K562 treated with DMSO at 1 percent for 12 hours (cell line): ENCODE data around the gene USHBP1. TPM values are rescaled to one million over a fixed set of nuclear protein-coding genes. Genes with fewer than 3 reads are reported as not detected.

Source experiments
- total RNA-seq: library from RNA; unstranded; fragments of 300-600 nt; gene quantifications from 2 replicates; pipeline ENCODE4 v1.2.3, GENCODE V29; 2022; ENCODE audit not compliant: insufficient read depth

Gene USHBP1, protein sequence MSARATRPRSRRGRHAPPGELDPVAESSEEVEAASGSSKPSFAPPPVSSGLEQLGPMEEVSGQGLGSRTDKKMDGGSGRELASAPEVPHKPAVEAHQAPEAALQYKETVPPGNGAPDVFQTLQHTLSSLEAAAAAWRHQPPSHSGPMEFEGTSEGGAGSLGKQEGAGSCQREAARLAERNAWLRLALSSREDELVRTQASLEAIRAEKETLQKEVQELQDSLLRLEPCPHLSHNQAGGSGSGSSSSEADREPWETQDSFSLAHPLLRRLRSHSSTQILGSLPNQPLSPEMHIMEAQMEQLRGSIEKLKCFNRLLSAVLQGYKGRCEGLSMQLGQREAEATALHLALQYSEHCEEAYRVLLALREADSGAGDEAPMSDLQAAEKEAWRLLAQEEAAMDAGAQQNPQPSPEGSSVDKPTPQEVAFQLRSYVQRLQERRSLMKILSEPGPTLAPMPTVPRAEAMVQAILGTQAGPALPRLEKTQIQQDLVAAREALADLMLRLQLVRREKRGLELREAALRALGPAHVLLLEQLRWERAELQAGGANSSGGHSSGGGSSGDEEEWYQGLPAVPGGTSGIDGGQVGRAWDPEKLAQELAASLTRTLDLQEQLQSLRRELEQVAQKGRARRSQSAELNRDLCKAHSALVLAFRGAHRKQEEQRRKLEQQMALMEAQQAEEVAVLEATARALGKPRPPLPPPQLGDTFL
- not detected in 2 replicates for total RNA-seq

DNA sequence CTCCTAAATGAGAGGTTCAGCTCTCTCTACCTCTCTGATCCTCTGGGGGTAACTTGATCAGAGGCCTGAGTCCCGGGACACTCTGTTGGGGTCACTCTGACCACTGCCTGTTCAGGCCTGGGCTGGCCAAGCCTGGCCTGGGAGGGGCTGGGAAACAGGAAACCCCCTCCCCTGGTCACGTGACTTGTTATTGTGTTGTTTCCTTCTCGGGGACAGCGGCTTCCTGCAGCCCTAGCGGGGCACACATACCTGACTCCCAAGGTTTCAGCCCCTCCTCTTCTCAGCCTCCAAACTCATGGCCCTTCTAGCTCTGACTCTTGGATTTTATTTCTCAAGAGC lies at the start of gene USHBP1:
USHBP1 (minus strand) TSS at position 105 of the 339 bp plus-strand sequence. CDS start 446 bp downstream, outside the sequence.

DNA sequence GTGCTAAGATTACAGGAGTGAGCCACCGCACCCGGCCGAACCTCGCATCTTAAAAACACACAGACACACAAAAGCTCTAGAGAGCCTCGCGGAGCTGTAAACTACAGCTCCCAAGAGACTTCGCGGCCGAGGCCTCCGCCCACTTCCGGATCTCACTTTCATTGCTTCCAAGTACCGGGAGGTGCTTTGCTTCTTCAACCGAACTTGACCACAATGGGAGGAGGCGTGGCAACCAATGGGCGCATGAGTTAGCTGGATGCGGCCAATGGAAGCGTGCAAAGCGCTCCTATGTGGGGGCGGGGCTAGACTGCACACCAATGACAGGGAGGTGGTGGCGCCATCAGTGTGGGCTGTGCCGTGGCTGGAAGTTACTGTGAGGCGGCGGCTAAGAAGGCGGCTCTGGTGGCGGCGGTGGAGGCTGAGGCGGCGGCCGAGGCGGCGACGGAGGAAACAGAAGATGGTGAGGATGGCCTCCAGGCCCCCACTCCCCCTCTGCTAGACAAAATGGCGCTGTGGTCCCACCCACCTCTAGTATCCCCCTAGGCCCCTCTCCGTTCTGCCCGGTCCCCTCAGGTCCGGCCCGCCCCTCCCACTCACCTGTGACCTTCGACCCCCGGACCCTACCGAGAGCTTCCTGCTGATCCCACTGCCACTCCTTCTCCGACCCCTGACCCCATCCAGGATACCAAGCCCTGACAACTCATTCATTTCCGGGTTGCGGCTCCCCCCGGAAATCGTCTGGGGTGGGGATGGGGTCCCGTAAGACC lies 44.8 kb upstream of the USHBP1 start, which contains the start of gene DDA1:
DDA1 (plus strand) TSS at position 366 of the 767 bp plus-strand sequence; CDS start at position 458, 92 bp downstream.

DNA sequence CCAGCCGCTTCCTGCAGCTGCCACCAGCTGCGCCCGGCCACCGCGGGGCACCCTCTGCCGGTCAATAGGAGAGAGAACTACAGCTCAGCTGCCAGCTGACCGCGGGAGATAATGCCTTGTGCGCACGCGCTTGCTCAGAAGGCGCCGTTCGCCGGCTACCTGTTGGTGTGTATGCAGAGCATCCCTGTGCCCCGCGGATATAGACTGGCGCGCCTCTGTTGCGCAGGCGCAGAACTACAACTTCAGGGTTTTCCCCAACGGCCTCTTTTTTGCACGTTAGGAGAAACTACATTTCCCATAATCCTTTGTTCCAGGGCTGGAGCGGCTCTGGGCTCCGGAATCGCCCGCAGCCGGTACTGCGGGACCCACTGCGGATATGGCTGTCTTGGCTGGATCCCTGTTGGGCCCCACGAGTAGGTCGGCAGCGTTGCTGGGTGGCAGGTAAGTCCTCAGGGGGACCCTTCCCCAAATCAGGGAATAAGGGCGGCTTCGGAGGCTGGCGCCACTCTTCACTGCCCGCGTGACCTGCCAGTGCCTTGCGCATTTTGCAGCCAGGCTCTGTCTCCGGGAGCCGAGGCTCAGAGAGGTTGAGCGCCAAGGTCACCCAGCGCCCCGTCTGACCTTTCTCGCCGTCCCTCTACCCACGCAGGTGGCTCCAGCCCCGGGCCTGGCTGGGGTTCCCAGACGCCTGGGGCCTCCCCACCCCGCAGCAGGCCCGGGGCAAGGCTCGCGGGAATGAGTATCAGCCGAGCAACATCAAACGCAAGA lies 41.2 kb upstream of the USHBP1 start, which contains the start of gene MRPL34:
MRPL34 (plus strand) TSS at position 356 of the 768 bp plus-strand sequence; CDS start at position 377, 21 bp downstream.

DNA sequence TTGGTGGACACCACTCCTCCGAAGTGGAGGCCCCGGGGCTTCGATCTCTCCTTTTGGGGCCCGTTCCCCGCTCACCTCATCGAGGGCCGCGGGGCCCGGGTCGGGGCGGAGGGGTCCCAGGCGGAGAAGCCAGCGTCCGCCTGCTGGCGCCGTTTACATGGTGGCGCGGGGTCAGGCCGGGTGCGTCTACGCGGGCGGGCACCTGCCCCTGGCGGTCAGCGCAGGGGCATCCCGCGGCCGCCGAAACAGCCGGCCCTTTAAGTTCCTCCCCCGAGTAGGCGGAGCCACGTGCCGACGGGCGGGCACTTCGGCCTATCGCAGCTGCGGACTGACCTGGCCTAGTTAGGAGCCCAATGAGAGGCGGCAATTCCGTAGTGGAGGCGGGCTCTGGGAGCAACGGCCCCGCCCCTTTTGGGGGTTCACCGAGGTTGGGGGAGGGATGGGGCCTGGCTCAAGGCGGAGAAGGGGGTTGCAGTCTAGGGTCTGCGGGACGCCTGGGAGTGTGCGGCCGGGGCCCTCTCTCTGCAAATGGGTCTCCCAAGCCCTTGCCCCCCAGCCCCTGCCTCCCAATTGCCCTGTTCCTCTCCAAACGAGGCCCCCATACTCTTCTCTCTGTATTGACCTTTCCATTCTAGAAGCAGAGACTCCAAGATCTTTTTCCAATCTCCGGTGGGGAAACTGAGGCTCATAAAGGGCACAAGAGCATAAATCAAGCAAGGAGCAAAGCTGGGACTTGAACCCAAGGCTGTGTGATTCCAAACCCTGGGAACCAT lies 38.8 kb upstream of the USHBP1 start, which contains the start of gene ABHD8:
ABHD8 (minus strand) TSS at position 259 of the 773 bp plus-strand sequence. CDS start 1,809 bp downstream, outside the sequence.

DNA sequence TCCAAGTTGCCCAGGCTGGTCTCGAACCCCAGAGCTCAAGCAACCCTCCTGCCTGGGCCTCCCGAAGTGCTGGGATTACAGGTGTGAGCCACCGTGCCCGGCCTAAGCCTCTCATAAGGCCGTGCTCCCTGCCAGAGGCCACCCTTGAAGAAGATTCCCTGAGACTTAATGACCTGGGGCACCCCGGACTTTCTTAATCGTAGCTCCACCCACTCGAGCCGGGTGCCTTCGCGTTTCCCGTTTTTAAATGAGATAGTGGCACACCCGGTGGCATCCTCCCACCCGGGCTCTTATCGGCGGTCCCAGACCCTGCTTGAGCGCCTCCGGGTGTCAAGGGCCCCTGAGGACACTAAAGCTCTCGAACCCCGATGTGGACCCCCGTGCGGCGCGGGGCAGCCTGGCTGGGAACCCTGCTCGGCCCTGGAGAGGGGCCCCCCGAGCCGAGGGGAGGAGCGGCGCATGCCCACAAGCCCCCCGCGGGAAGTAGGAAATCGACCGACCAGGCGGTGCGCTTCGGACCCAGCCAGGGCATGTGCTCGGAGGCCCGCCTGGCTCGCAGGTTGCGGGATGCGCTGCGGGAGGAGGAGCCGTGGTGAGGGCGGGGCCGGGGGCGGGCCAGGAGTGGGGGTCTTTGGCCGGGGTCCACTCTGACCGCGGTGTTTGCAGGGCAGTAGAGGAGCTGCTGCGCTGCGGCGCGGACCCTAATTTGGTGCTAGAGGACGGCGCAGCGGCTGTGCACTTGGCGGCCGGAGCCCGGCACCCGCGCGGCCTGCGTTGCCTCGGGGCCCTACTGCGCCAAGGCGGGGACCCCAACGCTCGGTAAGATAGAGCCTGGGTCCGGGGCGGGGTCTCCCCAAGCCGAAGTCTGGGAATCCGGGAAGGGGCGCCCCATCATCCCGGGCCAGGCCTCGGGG lies 17.1 kb upstream of the USHBP1 start, which contains the start of gene ANKLE1:
ANKLE1 (plus strand) TSS at position 511 of the 914 bp plus-strand sequence; CDS start at position 531, 20 bp downstream.

DNA sequence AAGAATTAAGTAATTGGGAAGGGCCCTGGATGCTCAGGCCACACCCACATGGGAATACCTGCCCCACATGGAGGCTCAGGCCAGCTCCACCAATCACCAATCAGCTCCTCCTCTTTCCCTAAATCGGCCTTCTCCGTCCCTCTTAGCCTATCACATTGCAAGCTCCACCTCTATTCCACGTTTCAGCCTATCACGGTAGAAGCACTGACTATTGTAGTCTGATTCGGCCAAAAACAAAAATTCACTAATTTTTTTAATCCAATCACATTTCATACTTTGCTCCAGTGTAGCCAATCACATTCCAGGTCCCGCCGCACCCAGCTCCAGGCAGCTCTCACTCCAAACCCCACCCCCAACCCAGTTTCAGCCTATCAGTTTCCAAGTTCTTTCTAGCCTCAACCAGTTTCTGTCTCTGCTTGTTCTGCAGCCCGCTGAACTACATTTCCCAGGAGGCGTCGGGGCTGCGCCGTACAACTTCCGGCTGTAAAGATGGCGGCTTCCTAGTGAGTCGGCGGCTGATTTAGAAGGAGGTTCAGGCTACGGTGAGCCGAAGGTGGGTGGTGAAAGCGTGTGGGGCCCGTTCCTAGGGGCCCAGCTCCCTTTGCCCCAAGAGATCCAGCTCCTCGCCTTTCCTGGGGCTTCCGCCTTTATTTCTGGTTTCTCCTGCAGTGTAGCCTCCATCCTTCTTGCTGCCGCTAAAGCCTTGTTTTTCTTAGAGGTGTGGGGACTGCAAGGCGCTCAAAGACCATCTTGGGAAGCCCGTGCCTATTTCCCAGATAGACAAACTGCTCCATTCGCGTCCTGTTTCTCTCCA lies 2.6 kb upstream of the USHBP1 start, which contains the start of gene BABAM1:
BABAM1 (plus strand) TSS at position 469 of the 814 bp plus-strand sequence. CDS start 1,364 bp downstream, outside the sequence.

DNA sequence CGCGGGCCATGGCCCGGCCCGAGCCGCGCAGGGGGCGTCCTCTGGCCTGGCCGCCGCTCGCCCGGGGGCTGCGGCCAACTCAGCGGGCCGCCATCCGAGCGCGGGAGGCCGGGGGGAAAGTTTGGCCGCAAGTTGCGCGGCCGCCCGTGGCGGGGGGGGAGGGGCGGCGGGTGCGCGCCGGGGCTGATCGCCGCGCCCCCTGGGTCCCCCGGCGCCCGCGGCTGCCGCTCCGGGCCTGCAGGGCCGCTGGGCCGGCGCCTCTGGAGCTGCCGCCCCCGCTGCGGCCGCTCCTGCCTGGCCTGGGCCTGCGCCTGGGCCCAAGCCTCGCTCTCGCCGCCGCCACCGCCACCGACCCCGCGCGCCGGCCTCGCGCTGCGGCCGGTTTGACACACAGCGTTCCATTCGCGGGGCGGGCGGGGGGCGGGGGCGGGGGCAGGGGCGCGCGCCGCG lies 19.0 kb downstream of the USHBP1 start, which contains the start of gene NR2F6:
NR2F6 (minus strand) TSS at position 385 of the 450 bp plus-strand sequence. CDS start 699 bp downstream, outside the sequence.

DNA sequence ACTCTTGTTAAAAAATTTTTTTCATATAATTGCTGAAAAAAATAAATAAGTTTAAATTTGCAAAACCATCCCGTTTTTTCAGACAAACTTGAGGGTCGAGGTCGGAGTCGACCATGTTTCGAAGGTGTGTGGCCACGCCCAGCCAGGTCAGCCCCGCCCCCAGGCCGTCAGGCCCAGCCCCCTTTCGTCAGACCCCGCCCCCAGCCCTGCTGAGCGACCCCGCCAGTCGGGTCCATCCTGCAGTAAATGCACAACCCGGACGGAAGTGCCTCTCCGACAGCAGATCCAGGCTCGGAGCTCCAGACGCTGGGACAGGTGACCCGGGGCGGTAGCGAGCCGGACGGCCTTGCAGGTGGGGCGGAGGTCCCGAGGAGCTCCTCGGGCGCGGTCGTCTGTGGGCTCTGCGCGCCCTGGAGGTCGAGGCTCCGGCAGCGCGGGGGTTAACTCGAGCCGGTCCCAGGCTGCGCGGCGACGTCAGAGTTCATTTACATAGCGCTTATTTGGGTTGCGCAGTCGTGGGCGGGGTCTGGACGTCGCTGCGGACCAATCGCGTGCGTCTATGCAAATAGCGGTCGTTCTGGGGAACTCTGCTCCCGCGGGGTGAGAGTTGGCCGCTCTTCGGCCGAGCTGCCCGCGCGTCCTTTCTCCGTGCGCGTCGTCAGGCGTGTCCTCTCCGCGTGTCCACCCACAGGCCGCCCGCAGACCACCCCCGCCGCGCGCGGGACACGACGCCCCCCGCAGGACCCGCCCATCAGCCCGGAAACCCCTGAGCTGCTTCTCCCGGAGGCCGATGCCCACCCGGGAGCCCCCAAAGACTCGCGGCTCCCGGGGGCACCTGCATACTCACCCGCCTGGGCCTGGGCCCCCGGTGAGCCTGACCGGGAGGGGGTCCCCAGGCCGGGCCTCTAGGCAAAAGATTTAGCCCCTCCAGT lies 38.3 kb downstream of the USHBP1 start, which contains the start of gene OCEL1:
OCEL1 (plus strand) TSS at position 225 of the 932 bp plus-strand sequence; CDS start at position 247, 22 bp downstream.

DNA sequence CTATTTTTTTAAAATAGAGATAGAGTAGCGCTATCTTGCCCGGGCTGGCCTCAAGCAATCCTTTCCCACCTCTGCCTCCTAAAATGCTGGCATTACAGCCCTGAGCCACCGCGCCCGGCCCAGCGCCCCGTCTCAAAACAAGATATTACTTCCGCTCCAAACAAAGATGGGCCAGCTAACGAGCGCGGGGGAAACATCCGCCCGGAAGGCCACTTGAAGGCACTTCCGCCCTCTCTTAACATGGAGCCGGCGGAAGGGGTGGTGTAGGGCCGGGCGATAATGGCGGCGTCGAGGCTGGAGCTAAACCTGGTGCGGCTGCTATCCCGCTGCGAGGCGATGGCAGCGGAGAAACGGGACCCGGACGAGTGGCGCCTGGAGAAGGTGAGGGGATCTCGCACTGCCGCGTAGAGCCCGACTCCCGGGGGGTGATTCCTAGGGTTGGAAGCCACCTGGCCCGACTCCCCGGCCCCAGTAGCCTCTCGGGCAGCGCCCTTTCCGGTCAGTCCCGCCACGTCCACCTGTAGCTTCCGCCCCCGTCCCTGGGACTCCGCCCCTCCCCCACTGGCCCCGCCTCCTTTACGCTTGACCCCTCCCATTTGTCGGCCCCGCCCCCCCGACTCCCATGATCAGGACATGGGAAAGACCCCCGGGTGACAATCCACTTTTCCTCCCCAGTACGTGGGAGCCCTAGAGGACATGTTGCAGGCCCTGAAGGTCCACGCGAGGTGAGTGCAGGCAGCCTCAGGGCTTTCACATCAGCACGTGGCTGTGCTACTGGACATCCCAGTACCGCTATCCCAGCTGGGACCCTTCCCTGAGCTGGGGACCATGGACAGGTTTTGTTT lies 49.2 kb downstream of the USHBP1 start, which contains the start of gene USE1:
USE1 (plus strand) TSS at position 231 of the 845 bp plus-strand sequence; CDS start at position 280, 49 bp downstream.

Other genes starting within 250 kb of the USHBP1 start
- gene CPAMD8, start 237.9 kb downstream of the USHBP1 start, total RNA-seq = 1.4 and 3.4 TPM in 2 replicates
- gene HAUS8, start 189.3 kb downstream of the USHBP1 start, total RNA-seq = 28.7 and 32.6 TPM in 2 replicates
- gene MYO9B, start 189.0 kb downstream of the USHBP1 start, total RNA-seq = 46.4 and 108 TPM in 2 replicates
- 31.0 and 50.9 TPM in 2 replicates for gene USE1, start 49.4 kb downstream of the USHBP1 start, total RNA-seq
- gene OCEL1, start 38.5 kb downstream of the USHBP1 start, total RNA-seq = 68.1 and 78.7 TPM in 2 replicates
- gene NR2F6, start 18.8 kb downstream of the USHBP1 start, total RNA-seq = 145 and 152 TPM in 2 replicates
- gene BABAM1, start 2.7 kb upstream of the USHBP1 start, total RNA-seq = 88.6 and 94.2 TPM in 2 replicates
- 2.3 and 2.5 TPM in 2 replicates for gene ANKLE1, start 17.2 kb upstream of the USHBP1 start, total RNA-seq
- 39.8 and 40.0 TPM in 2 replicates for gene ABHD8, start 38.7 kb upstream of the USHBP1 start, total RNA-seq
- 110 and 139 TPM in 2 replicates for gene MRPL34, start 41.1 kb upstream of the USHBP1 start, total RNA-seq
- gene DDA1, start 44.8 kb upstream of the USHBP1 start, total RNA-seq = 56.6 and 89.3 TPM in 2 replicates
- 3.8 and 12.9 TPM in 2 replicates for gene ANO8, start 70.1 kb upstream of the USHBP1 start, total RNA-seq
- gene GTPBP3, start 72.8 kb upstream of the USHBP1 start, total RNA-seq = 53.7 and 59.6 TPM in 2 replicates
- gene PLVAP, start 112.6 kb upstream of the USHBP1 start, total RNA-seq = not detected in 2 replicates
- gene CCDC194, start 129.5 kb upstream of the USHBP1 start, total RNA-seq = 1.5 TPM in 1 of 2 replicates, not detected in the other
- 417 and 506 TPM in 2 replicates for gene BST2, start 140.9 kb upstream of the USHBP1 start, total RNA-seq
- 63.2 and 98.8 TPM in 2 replicates for gene MVB12A, start 155.3 kb upstream of the USHBP1 start, total RNA-seq
- gene TMEM221, start 183.9 kb upstream of the USHBP1 start, total RNA-seq = 0.79 TPM in 1 of 2 replicates, not detected in the other
- gene NXNL1, start 196.2 kb upstream of the USHBP1 start, total RNA-seq = not detected in 2 replicates
- gene SLC27A1, start 205.8 kb upstream of the USHBP1 start, total RNA-seq = 2.8 and 4.5 TPM in 2 replicates
- 159 and 210 TPM in 2 replicates for gene PGLS, start 246.9 kb upstream of the USHBP1 start, total RNA-seq